ENCODE results near the gene MATN1. TPM values are rescaled to one million over a fixed set of nuclear protein-coding genes. Genes with fewer than 3 reads are reported as not detected.

The MATN1 gene
- polyA plus RNA-seq, 2 of the 4 experiments (the other 2 are of a cell fraction) = 0.05 to 0.17 TPM

DNA sequence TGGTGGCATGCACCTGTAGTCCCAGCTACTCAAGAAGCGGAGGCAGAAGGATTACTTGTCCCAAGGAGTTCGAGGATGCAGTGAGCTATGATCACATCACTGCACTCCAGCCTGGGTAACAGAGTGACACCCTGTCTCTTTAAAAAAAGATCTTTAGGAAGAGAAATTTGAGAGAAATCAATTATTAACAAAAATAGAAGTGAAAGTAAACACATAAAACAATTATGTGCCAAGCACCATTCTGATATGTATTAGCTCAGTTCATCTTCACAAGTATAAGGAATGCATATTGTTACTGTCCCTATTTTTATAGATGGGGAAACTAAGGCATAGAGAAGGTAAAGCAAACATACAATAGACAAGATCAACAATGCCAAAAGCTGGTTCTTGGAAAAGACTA is 48.1 kb downstream of the MATN1 start:
- ChIA-PET POLR2A (no interaction called here), CTCF (interaction anchor here (1.4 kb wide), 1 partner anchor 33 kb away, joined by 3 read pairs; no protein-coding TSS in a partner anchor)
- no peak for ATAC-seq
- TF ChIP-seq KDM5A (IDR thresholded peaks at IDR 0.05) = no peak
- no peak for TF ChIP-seq CHD4 (IDR thresholded peaks at IDR 0.05; ENCODE audit: borderline replicate concordance)
- no peak for TF ChIP-seq HEYL (CRISPR knock-in tag; IDR thresholded peaks at IDR 0.05)
- no peak for TF ChIP-seq EHMT2 (IDR thresholded peaks at IDR 0.05; ENCODE audit: low read depth)
- TF ChIP-seq RARB (CRISPR knock-in tag; IDR thresholded peaks at IDR 0.05) = no peak
- no peak for TF ChIP-seq RAD21 (conservative IDR thresholded peaks at IDR 0.05 in 1 of 2, IDR thresholded peaks at IDR 0.05 in 1 of 2)
- no peak for TF ChIP-seq FOSL2 (IDR thresholded peaks at IDR 0.05)
- TF ChIP-seq FOSL2 (CRISPR knock-in tag; IDR thresholded peaks at IDR 0.05) = no peak
- no peak for TF ChIP-seq CEBPB (IDR thresholded peaks at IDR 0.05)
- TF ChIP-seq NFE2L2 (conservative IDR thresholded peaks at IDR 0.05; ENCODE audit: low read length) = no peak
- no peak for TF ChIP-seq HDAC2 (IDR thresholded peaks at IDR 0.05)
- no peak for TF ChIP-seq TFCP2L1 (CRISPR knock-in tag; IDR thresholded peaks at IDR 0.05)
- no peak for TF ChIP-seq GATA3 (IDR thresholded peaks at IDR 0.05; ENCODE audit: borderline replicate concordance)
- TF ChIP-seq ZC3H11A (IDR thresholded peaks at IDR 0.05) = no peak
- Histone ChIP-seq H3K4me2 (no peak overlapping the region), H3K9me3 (peaks cover 12% of the 10 kb centered on the region; the same call in 2 of the 3 replicates), H3K4me3 (no peak overlapping the region), H3K27ac (no peak overlapping the region), H3K4me1 (no peaks in the 10 kb centered on the region)
- no peak for DNase-seq (ENCODE audit: low read depth in 1 of 2, low spot score in 1 of 2)
- FAIRE-seq = no peak
- WGBS (ENCODE audit: missing lambda C conversion rate) = 44% methylated on average over 2 of the region's 2 CpGs

DNA sequence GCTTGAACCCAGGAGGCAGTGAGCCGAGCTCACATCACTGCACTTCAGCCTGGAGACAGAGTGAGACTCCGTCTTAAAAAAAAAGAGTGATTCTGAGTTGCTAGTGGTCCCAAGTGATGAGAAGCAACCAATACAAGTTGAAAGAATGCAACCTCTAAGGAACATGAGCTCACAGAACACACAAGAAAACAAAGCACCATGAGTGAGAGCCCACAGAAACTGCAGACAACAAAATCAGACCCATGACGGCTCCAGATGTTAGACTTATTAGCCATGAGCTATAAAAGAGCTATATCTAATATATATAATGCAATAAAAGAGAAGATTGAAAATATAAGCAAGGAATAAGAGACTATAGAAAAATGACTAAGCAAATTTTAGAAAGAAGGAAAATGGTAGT is 50.0 kb downstream of the MATN1 start:
- CTCF ChIA-PET = no interaction called here
- 38% methylated on average over 3 of the region's 3 CpGs for WGBS (ENCODE audit: missing lambda C conversion rate)
- peaks cover 12% of the 10 kb centered on the region; the same call in 2 of the 3 replicates for H3K9me3 ChIP-seq
- ATAC-seq (no peak), DNase-seq (ENCODE audit: low read depth in 1 of 2, low spot score in 1 of 2) (no peak), FAIRE-seq (no peak)
- POLR2A ChIA-PET = no interaction called here
- H3K4me2 ChIP-seq = no peak overlapping the region
- H3K4me1 ChIP-seq = no peaks in the 10 kb centered on the region
- no peak overlapping the region for H3K4me3 ChIP-seq
- TF ChIP-seq FOSB (CRISPR knock-in tag; IDR thresholded peaks at IDR 0.05) (no peak), CBX8 (IDR thresholded peaks at IDR 0.05) (no peak), POLR2A (IDR thresholded peaks at IDR 0.05; ENCODE audit: low read length) (no peak), JUN (IDR thresholded peaks at IDR 0.05) (no peak), CBX2 (IDR thresholded peaks at IDR 0.05; ENCODE audit: borderline replicate concordance, low read depth) (no peak), RARB (CRISPR knock-in tag; IDR thresholded peaks at IDR 0.05) (no peak), JUNB (IDR thresholded peaks at IDR 0.05) (no peak), RAD21 (conservative IDR thresholded peaks at IDR 0.05 in 1 of 2, IDR thresholded peaks at IDR 0.05 in 1 of 2) (no peak), ZSCAN20 (CRISPR knock-in tag; IDR thresholded peaks at IDR 0.05) (no peak), NPAS2 (CRISPR knock-in tag; IDR thresholded peaks at IDR 0.05; ENCODE audit: borderline replicate concordance) (no peak)
- TF ChIP-seq, protein P1, sequence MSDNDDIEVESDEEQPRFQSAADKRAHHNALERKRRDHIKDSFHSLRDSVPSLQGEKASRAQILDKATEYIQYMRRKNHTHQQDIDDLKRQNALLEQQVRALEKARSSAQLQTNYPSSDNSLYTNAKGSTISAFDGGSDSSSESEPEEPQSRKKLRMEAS (IDR thresholded peaks at IDR 0.05) = no peak
- H3K27ac ChIP-seq = no peak overlapping the region

DNA sequence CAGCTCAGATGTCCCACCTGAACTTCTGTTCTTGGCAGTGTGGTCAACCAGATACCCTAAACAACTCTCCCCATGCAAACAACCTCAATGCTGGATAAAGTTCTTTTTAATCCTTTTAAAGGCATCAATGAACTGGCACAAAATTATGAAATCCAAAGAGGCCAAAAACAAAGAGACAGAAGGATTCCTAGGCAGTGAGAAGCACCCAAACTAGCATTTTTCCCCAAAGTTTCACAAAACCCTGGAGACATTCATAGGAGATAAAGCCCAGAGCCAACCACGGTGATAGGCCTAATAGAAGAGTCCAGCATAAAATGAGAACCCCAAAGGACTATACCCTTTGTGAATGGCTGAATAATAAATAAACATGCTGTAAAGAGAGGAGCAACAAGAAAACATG is 50.7 kb downstream of the MATN1 start:
- no peak overlapping the region for H3K4me2 ChIP-seq
- no peaks in the 10 kb centered on the region for H3K4me1 ChIP-seq
- CTCF ChIA-PET = no interaction called here
- no peak overlapping the region for H3K4me3 ChIP-seq
- FAIRE-seq (no peak), DNase-seq (ENCODE audit: low read depth in 1 of 2, low spot score in 1 of 2) (no peak), ATAC-seq (no peak)
- peaks cover 12% of the 10 kb centered on the region; the same call in 2 of the 3 replicates for H3K9me3 ChIP-seq
- POLR2A ChIA-PET = no interaction called here
- H3K27ac ChIP-seq = no peak overlapping the region
- 21% methylated on average over 1 of the region's 1 CpG for WGBS (ENCODE audit: missing lambda C conversion rate)
- no peak for TF ChIP-seq RFX5 (IDR thresholded peaks at IDR 0.05)
- TF ChIP-seq, protein P2, sequence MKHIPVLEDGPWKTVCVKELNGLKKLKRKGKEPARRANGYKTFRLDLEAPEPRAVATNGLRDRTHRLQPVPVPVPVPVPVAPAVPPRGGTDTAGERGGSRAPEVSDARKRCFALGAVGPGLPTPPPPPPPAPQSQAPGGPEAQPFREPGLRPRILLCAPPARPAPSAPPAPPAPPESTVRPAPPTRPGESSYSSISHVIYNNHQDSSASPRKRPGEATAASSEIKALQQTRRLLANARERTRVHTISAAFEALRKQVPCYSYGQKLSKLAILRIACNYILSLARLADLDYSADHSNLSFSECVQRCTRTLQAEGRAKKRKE (CRISPR knock-in tag; IDR thresholded peaks at IDR 0.05; ENCODE audit: low read depth) = no peak
- TF ChIP-seq RAD21 (conservative IDR thresholded peaks at IDR 0.05 in 1 of 2, IDR thresholded peaks at IDR 0.05 in 1 of 2) = no peak
- no peak for TF ChIP-seq POLR2A (IDR thresholded peaks at IDR 0.05; ENCODE audit: low read length)
- TF ChIP-seq EP300 (IDR thresholded peaks at IDR 0.05) = no peak
- no peak for TF ChIP-seq FOSL2 (IDR thresholded peaks at IDR 0.05)
- no peak for TF ChIP-seq FOSL2 (CRISPR knock-in tag; IDR thresholded peaks at IDR 0.05)
- TF ChIP-seq ZSCAN20 (CRISPR knock-in tag; IDR thresholded peaks at IDR 0.05) = no peak
- TF ChIP-seq NR3C1 (IDR thresholded peaks at IDR 0.05) = no peak
- no peak for TF ChIP-seq SREBF2 (IDR thresholded peaks at IDR 0.05)
- no peak for TF ChIP-seq EHMT2 (IDR thresholded peaks at IDR 0.05; ENCODE audit: low read depth)
- TF ChIP-seq HOXB13 (CRISPR knock-in tag; IDR thresholded peaks at IDR 0.05; ENCODE audit: low read depth) = no peak
- TF ChIP-seq RNF2 (IDR thresholded peaks at IDR 0.05; ENCODE audit: borderline replicate concordance, low read depth) = no peak
- TF ChIP-seq BCL3 (IDR thresholded peaks at IDR 0.05) = no peak
- TF ChIP-seq, protein P1 (IDR thresholded peaks at IDR 0.05) = no peak
- TF ChIP-seq POLR2AphosphoS2 (conservative IDR thresholded peaks at IDR 0.05; ENCODE audit: low read length) = no peak
- TF ChIP-seq HEYL (CRISPR knock-in tag; IDR thresholded peaks at IDR 0.05) = no peak
- TF ChIP-seq, protein P3, sequence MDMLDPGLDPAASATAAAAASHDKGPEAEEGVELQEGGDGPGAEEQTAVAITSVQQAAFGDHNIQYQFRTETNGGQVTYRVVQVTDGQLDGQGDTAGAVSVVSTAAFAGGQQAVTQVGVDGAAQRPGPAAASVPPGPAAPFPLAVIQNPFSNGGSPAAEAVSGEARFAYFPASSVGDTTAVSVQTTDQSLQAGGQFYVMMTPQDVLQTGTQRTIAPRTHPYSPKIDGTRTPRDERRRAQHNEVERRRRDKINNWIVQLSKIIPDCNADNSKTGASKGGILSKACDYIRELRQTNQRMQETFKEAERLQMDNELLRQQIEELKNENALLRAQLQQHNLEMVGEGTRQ (IDR thresholded peaks at IDR 0.05) = no peak
- no peak for TF ChIP-seq JUN (IDR thresholded peaks at IDR 0.05)
- TF ChIP-seq, protein P4, sequence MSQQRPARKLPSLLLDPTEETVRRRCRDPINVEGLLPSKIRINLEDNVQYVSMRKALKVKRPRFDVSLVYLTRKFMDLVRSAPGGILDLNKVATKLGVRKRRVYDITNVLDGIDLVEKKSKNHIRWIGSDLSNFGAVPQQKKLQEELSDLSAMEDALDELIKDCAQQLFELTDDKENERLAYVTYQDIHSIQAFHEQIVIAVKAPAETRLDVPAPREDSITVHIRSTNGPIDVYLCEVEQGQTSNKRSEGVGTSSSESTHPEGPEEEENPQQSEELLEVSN (IDR thresholded peaks at IDR 0.05; ENCODE audit: borderline replicate concordance, low read depth) = no peak
